ENCODE data around the gene HSPD1. TPM values are rescaled to one million over a fixed set of nuclear protein-coding genes. Genes with fewer than 3 reads are reported as not detected.
A peak's percentile ranks its signal among the peaks of the same experiment; 100 is the strongest.

HSPD1 gene
- polyA plus RNA-seq (ENCODE audit: insufficient read length in 4 of 4), result 100 to 1,000 TPM; 590 to 632 (median 608) TPM

DNA sequence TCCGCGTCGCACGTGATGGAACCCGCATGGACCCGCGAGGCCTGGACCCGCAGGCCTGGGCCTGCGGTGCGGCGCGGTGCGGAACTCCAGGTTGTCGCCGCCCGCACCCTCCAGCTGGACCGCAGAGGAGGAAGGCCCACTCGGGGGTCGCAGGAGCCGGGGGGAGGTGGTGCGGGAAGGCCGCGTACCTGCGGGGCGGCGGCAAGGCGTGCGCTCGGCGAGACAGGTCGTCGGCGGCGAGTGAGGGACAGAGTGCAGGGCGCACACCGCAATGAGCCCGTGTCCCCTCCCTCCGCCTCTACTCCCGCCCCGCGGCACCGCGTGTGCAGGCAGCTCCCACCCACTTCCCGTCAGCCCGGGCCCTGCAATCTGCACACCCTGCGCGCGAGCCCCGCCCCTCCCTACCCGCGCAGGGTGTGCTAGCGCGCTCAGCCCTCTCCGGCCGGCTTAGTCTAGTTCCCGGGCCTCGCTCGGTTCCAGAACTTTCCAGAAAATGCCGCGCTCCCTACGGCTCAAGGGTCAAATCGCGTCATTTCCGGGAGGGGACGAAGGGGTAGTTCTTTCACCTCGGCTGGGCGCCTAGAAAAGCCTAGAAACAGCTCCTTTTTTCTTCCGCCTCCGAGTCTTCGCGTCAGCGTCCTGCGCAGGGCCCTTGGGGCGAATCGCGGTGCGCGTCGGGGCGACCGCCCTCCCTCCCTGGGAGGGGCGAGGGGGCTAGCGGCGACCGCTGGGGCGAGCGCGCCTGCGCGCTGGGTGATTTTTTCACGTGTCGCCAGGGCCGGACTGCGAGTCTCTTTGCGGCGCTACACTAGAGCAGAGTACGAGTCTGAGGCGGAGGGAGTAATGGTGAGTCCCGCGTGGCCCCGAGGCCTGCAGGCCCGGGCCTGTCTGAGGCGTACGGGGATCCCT lies at the start of gene HSPD1, which contains the start of gene HSPE1:
HSPD1 (minus strand) TSS at position 247 of the 909 bp plus-strand sequence. CDS start 992 bp downstream, outside the sequence.
HSPE1 (plus strand) TSS at position 786 of the 909 bp plus-strand sequence; CDS start at position 844, 58 bp downstream.
- peak; percentile 99 to 100 (median 100) for DNase-seq (ENCODE audit: low read depth in 4 of 4, low spot score in 3 of 4)

DNA sequence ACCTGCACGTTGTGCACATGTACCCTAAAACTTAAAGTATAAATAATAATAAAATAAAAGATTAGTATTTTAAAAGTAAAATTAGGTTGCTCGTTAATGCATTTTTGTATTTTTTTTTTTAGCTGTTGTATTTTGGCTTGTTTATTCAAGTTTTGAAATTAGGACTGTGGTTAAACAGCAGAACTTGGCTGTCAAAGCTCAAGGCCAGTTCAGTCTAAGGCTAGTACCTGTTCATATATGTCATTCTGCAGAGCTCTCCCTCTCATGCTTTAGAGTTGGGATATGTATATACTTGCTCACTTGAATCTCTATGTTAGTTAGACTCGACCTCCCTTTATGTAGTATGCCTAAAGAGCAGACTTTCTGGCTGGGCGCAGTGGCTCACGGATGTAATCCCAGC lies 48.9 kb upstream of the HSPD1 start:
- no peak for DNase-seq (ENCODE audit: low read depth in 4 of 4, low spot score in 3 of 4)

GRCh38 chr2:197547163-197547900 lies 47.7 kb upstream of the HSPD1 start:
- no peak for DNase-seq (ENCODE audit: low read depth in 4 of 4, low spot score in 3 of 4)

GRCh38 chr2:197543206-197543605 lies 43.6 kb upstream of the HSPD1 start:
- DNase-seq (ENCODE audit: low read depth in 4 of 4, low spot score in 3 of 4), result no peak

DNA sequence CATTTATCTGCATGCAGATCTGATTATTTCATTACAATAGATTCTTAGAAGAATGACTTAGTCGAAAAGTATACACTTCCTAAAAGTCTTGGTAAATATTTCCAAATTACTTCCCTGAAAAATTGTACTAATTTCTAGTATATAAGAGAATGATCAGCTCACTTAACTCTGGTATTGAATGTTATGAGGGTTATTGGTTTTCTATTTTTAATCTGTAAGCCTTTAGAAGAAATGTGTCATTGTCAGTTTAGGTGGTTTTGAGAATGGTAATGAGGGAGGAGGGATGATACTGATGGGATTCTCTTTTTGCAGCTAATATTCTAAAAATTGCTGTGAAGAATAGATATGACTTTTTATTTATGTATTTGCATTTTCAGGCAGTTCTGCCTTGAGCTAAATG lies 40.1 kb upstream of the HSPD1 start:
- no peak for DNase-seq (ENCODE audit: low read depth in 4 of 4, low spot score in 3 of 4)

GRCh38 chr2:197538412-197538811 lies 38.8 kb upstream of the HSPD1 start:
- DNase-seq (ENCODE audit: low read depth in 4 of 4, low spot score in 3 of 4), result no peak

DNA sequence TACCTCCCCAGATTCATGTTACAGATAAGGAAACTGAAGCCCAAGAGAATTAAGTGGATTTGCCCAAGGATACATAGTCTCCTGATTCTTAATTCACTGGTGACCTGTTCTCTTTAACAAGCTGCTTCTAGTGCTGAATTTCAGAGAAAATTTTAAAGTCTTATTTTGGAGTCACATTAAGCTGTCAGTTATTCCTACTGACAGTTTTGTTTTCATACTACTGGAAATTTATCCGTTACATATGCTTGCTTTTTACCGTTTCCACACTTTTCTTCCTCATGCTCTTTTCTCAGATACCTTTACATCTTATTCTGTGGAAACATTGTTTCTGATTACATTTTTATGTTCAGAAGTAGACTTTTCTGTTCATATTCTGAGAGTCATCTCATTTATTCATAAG lies 17.5 kb upstream of the HSPD1 start:
- DNase-seq (ENCODE audit: low read depth in 4 of 4, low spot score in 3 of 4), result no peak

GRCh38 chr2:197516393-197516761 lies 16.7 kb upstream of the HSPD1 start:
- DNase-seq (ENCODE audit: low read depth in 4 of 4, low spot score in 3 of 4), result peak in 1 of 4 donors; percentile 10

- DNase-seq (ENCODE audit: low read depth in 4 of 4, low spot score in 3 of 4), result peak; percentile 90 to 99 (median 91)
Observed at GRCh38 chr2:197515739-197516392, 16.2 kb upstream of the HSPD1 start, which contains the start of gene MOB4. Gene MOB4, plus strand, starts transcription at chr2:197516066. Its CDS starts 21 bp downstream, at chr2:197516087.

- DNase-seq (ENCODE audit: low read depth in 4 of 4, low spot score in 3 of 4), result peak in 2 of 4 donors; percentile 33 to 47
Observed at GRCh38 chr2:197515315-197515738, 15.7 kb upstream of the HSPD1 start.

DNA sequence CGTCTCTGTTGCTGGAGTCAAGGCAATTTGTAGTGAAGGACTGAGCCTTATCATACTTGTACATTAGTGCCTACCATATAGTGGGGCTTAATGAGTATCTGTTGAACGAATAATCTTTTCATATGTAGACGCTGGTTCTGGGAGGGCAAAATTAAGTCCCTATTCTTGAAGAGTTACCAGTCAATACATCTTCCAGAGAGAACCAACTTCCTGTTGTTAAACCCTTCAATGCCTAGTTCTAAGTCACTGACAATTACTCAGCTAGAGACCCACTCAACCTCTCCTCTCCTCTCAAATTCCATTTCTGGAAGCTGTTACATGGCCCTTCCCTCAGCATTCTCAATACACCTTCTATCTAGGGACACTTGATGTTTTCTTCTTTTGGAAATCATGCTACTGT lies 15.1 kb upstream of the HSPD1 start:
- peak in 1 of 4 donors; percentile 7 for DNase-seq (ENCODE audit: low read depth in 4 of 4, low spot score in 3 of 4)

GRCh38 chr2:197513915-197514314 lies 14.3 kb upstream of the HSPD1 start:
- DNase-seq (ENCODE audit: low read depth in 4 of 4, low spot score in 3 of 4), result no peak

DNA sequence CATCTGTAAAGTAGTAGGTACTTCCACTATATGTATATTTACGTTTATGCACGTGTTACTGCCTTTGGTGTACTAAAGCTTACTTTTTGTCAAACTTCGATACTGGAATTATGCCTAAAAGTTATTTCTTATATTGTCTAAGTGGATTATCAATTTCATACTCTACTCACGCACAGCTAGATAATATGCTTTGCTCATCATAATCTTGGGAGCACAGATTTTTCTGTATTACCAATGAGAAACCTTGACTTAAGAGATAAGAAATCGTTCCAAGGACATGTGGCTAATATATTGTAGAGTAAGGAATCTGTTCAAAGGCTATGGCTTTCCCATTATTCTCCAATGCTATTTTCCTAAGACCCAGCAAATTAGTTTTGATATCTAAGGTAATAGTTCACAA lies 7.0 kb upstream of the HSPD1 start:
- DNase-seq (ENCODE audit: low read depth in 4 of 4, low spot score in 3 of 4), result no peak

DNA sequence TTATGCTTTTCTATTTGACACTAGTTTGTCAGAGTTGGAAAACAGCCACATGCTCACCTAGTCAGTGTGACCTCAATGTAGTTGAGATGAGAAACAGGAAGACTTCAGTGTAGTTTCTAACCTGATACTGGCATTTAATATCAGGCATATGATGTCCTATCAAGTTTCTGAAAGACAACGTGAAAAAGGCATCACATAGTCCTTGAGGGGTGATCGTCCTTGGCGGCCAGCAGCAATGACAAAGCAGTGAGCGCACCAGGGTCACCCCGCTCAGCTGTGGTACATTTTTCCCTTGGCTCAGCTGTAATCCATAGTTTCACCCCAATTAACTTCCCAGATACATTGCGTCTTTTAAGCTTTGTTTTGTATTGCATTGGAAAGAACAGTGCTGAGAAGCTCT lies 4.9 kb upstream of the HSPD1 start:
- DNase-seq (ENCODE audit: low read depth in 4 of 4, low spot score in 3 of 4), result no peak

GRCh38 chr2:197504000-197504399 lies 4.4 kb upstream of the HSPD1 start:
- DNase-seq (ENCODE audit: low read depth in 4 of 4, low spot score in 3 of 4), result no peak

DNA sequence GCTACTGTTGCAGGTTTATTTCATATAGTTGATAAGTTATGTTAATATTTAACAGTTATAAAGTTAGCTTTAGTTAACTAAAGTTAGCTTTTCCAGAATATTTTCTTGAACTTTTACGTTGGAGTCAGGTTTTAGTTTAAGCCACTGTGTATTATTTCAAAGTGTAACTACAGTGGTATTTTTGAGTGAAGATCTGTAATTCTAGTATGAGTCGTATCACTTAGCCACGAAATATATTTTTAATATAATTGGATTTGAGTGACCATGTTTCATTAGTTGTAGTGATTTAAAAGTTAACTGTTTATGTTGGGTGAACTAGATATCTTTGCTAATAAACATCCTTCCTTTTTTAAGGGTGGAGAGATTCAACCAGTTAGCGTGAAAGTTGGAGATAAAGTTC lies 3.0 kb upstream of the HSPD1 start:
- DNase-seq (ENCODE audit: low read depth in 4 of 4, low spot score in 3 of 4), result no peak

GRCh38 chr2:197502201-197502600 lies 2.6 kb upstream of the HSPD1 start:
- DNase-seq (ENCODE audit: low read depth in 4 of 4, low spot score in 3 of 4), result no peak

- DNase-seq (ENCODE audit: low read depth in 4 of 4, low spot score in 3 of 4), result peak in 2 of 4 donors; percentile 5 to 6
Observed at GRCh38 chr2:197500503-197501131, 977 bp upstream of the HSPD1 start.

- DNase-seq (ENCODE audit: low read depth in 4 of 4, low spot score in 3 of 4), result peak; percentile 53 to 58 (median 56)
Observed at GRCh38 chr2:197498937-197499593, 575 bp downstream of the HSPD1 start.

All from right renal pelvis (tissue), 4 donors.